H1 (cell line): Measurements from ENCODE around the gene LEFTY1. TPM values are rescaled to one million over a fixed set of nuclear protein-coding genes. Genes with fewer than 3 reads are reported as not detected.

ENCODE experiments used
- CTCF ChIA-PET: fragments of 300-600 bp; sonication (Branson Sonifier 250); formaldehyde crosslinking; loops from one replicate; lab custom pipeline; 2021; ENCODE audit not compliant: partially characterized antibody; lab: Charles Lee
- POLR2A ChIA-PET: fragments of 300-600 bp; sonication (Branson Sonifier 250); formaldehyde crosslinking; loops from one replicate; lab custom pipeline; 2021; ENCODE audit warnings: inconsistent platforms; ENCODE audit not compliant: partially characterized antibody; lab: Charles Lee
- DNase-seq, 2 experiments: peaks; one replicate each; pipeline versions ENCODE4 v3.0.0 to v3.0.0-alpha.2; 2010 to 2022; ENCODE audit warnings: low spot score in 2 of 2, low read depth in 1 of 2, mixed read lengths in 1 of 2
- FAIRE-seq: peaks from 2 replicates; lab custom pipeline; 2011; peaks lifted over from hg19 to GRCh38; lab: Jason Lieb, UNC
- H2AFZ ChIP-seq: 2 replicates; pipeline ENCODE4 v1.8.1; 2012; ENCODE audit warnings: low read length, inconsistent platforms
- H2AK5ac ChIP-seq: 2 replicates; pipeline ENCODE4 v1.6.1; 2013; ENCODE audit warnings: low read depth, low read length
- H2BK120ac ChIP-seq: replicated peaks from 2 replicates; pipeline ENCODE3; 2013; ENCODE audit warnings: low read depth, low read length, inconsistent platforms
- H2BK12ac ChIP-seq: 2 replicates; pipeline ENCODE4 v1.6.1; 2013; ENCODE audit warnings: low read depth, low read length
- H2BK15ac ChIP-seq: 2 replicates; pipeline ENCODE4 v1.6.1; 2013; ENCODE audit warnings: low read length
- H2BK20ac ChIP-seq: 2 replicates; pipeline ENCODE4 v1.6.1; 2013; ENCODE audit warnings: low read length
- H2BK5ac ChIP-seq: 2 replicates; pipeline ENCODE4 v1.6.1; 2013; ENCODE audit warnings: low read depth, low read length
- H3K14ac ChIP-seq: 2 replicates; pipeline ENCODE4 v1.6.1; 2013; ENCODE audit warnings: inconsistent platforms; ENCODE audit not compliant: insufficient read length
- H3K18ac ChIP-seq: 2 replicates; pipeline ENCODE4 v1.6.1; 2013; ENCODE audit warnings: low read length; ENCODE audit errors: extremely low read depth
- H3K23ac ChIP-seq: 2 replicates; pipeline ENCODE4 v1.6.1; 2013; ENCODE audit warnings: inconsistent platforms; ENCODE audit not compliant: insufficient read length
- H3K23me2 ChIP-seq: 2 replicates; pipeline ENCODE4 v1.6.1; 2013; ENCODE audit warnings: low read depth, low read length
- H3K27ac ChIP-seq: 2 replicates; pipeline ENCODE4 v1.6.1; 2011; ENCODE audit warnings: low read depth, low read length, inconsistent platforms
- H3K27me3 ChIP-seq, 4 experiments: replicated peaks in 1 of 4; 1 replicate in 1 of 4; 2 replicates in 3 of 4; pipeline versions ENCODE4 v1.6.1 to v1.8.1; 2011 to 2013; ENCODE audit warnings: low read length in 3 of 4, mild to moderate bottlenecking in 3 of 4, inconsistent platforms in 2 of 4, mixed read lengths in 2 of 4, moderate library complexity in 1 of 4; ENCODE audit not compliant: control insufficient read depth in 3 of 4, insufficient read depth in 3 of 4; ENCODE audit errors: extremely low read depth in 1 of 4
- H3K36me3 ChIP-seq, 4 experiments: 2 replicates each; pipeline versions ENCODE4 v1.6.1 to v1.8.1; 2011 to 2013; ENCODE audit warnings: mild to moderate bottlenecking in 4 of 4, low read length in 3 of 4, moderate library complexity in 2 of 4, control low read depth in 1 of 4, inconsistent platforms in 1 of 4; ENCODE audit not compliant: insufficient read depth in 4 of 4, control insufficient read depth in 2 of 4
- H3K4ac ChIP-seq: replicated peaks from 2 replicates; pipeline ENCODE3; 2013; ENCODE audit warnings: low read length, low read depth, mixed read lengths, inconsistent platforms; ENCODE audit not compliant: insufficient read length
- H3K4me1 ChIP-seq, 4 experiments: replicated peaks in 1 of 4; 1 replicate in 1 of 4; 2 replicates in 3 of 4; pipeline versions ENCODE4 v1.6.1 to v1.8.1; 2011 to 2013; ENCODE audit warnings: low read length in 3 of 4, inconsistent platforms in 2 of 4, mixed read lengths in 1 of 4; ENCODE audit not compliant: insufficient read depth in 4 of 4, control insufficient read depth in 3 of 4
- H3K4me2 ChIP-seq, 2 experiments: 2 replicates each; pipeline versions ENCODE4 v1.6.1 to v1.8.1; 2011 to 2013; ENCODE audit warnings: low read depth in 2 of 2, low read length in 2 of 2, control low read depth in 1 of 2, inconsistent platforms in 1 of 2, mild to moderate bottlenecking in 1 of 2; ENCODE audit not compliant: insufficient read depth in 1 of 2
- H3K4me3 ChIP-seq, 4 experiments: fragments of 200-600, 300-600 bp in 1 of 4; sonication (generic), shearing (Covaris generic), sonication (Bioruptor Twin) in 1 of 4; 2 replicates each; pipeline versions ENCODE4 v1.5.1 to v1.8.1; 2011 to 2016; ENCODE audit warnings: low read length in 4 of 4, low read depth in 3 of 4, control low read depth in 2 of 4, inconsistent platforms in 2 of 4, mild to moderate bottlenecking in 2 of 4, mixed read lengths in 1 of 4, moderate library complexity in 1 of 4; ENCODE audit not compliant: insufficient read depth in 2 of 4; ENCODE audit errors: extremely low read depth in 1 of 4
- H3K56ac ChIP-seq: replicated peaks from 2 replicates; pipeline ENCODE3; 2013; ENCODE audit warnings: low read depth, mild to moderate bottlenecking, mixed read lengths, low read length, inconsistent platforms; ENCODE audit not compliant: insufficient read length
- H3K79me1 ChIP-seq: 2 replicates; pipeline ENCODE4 v1.6.1; 2013; ENCODE audit warnings: low read depth, low read length, control low read depth
- H3K79me2 ChIP-seq, 2 experiments: 2 replicates each; pipeline versions ENCODE4 v1.6.1 to v1.8.1; 2012 to 2013; ENCODE audit warnings: low read length in 2 of 2, mild to moderate bottlenecking in 2 of 2, inconsistent platforms in 1 of 2; ENCODE audit not compliant: insufficient read depth in 2 of 2, control insufficient read depth in 1 of 2
- H3K9ac ChIP-seq, 4 experiments: replicated peaks in 1 of 4; 1 replicate in 1 of 4; 2 replicates in 3 of 4; pipeline versions ENCODE4 v1.6.1 to v1.8.1; 2011 to 2013; ENCODE audit warnings: low read depth in 3 of 4, low read length in 3 of 4, control low read depth in 2 of 4, mild to moderate bottlenecking in 2 of 4, moderate library complexity in 2 of 4, inconsistent platforms in 1 of 4; ENCODE audit errors: extremely low read depth in 1 of 4
- H3K9me3 ChIP-seq, 2 experiments: 2 replicates each; pipeline versions ENCODE4 v1.6.1 to v1.8.1; 2012 to 2013; ENCODE audit warnings: mild to moderate bottlenecking in 2 of 2, moderate library complexity in 2 of 2, control low read depth in 1 of 2, inconsistent platforms in 1 of 2, low read depth in 1 of 2, low read length in 1 of 2, mixed read lengths in 1 of 2; ENCODE audit not compliant: insufficient read depth in 2 of 2
- H4K20me1 ChIP-seq, 2 experiments: replicated peaks in 1 of 2; 2 replicates each; pipeline versions ENCODE3 to v1.8.1; 2011 to 2013; ENCODE audit warnings: inconsistent platforms in 2 of 2, low read length in 2 of 2, mild to moderate bottlenecking in 1 of 2; ENCODE audit not compliant: insufficient read depth in 2 of 2, control insufficient read depth in 1 of 2
- H4K5ac ChIP-seq: 2 replicates; pipeline ENCODE4 v1.6.1; 2013; ENCODE audit warnings: low read length, low read depth, mixed read lengths, inconsistent platforms; ENCODE audit not compliant: insufficient read length
- H4K8ac ChIP-seq: 2 replicates; pipeline ENCODE4 v1.8.0; 2013; ENCODE audit warnings: mild to moderate bottlenecking, moderate library complexity, low read length, inconsistent platforms; ENCODE audit not compliant: insufficient read depth; ENCODE audit errors: extremely low read depth
- H4K91ac ChIP-seq: replicated peaks from 2 replicates; pipeline ENCODE3; 2013; ENCODE audit warnings: low read length, mixed read lengths, inconsistent platforms; ENCODE audit not compliant: insufficient read length
- BCL11A ChIP-seq, 2 experiments: IDR thresholded peaks; one replicate each; pipeline ENCODE4 v1.6.1; 2011; ENCODE audit warnings: low read depth in 2 of 2, low read length in 2 of 2, mild to moderate bottlenecking in 2 of 2
- E2F6 ChIP-seq: IDR thresholded peaks from 2 replicates; pipeline ENCODE4 v1.6.1; 2012; ENCODE audit warnings: inconsistent platforms
- EGR1 ChIP-seq: IDR thresholded peaks from 2 replicates; pipeline ENCODE4 v1.6.1; 2011; ENCODE audit warnings: low read depth, low read length, borderline replicate concordance
- FOSL1 ChIP-seq: IDR thresholded peaks from 2 replicates; pipeline ENCODE4 v1.6.1; 2011; ENCODE audit warnings: mild to moderate bottlenecking, low read depth, low read length, moderate library complexity; ENCODE audit not compliant: insufficient read depth
- GTF2F1 ChIP-seq: IDR thresholded peaks from 2 replicates; pipeline ENCODE4 v1.6.1; 2012; ENCODE audit warnings: low read depth, low read length, improper control_type of control experiment, borderline replicate concordance
- KDM5A ChIP-seq: fragments of 200-600 bp; IDR thresholded peaks from 2 replicates; pipeline ENCODE4 v1.7.1; 2012; ENCODE audit warnings: mild to moderate bottlenecking, low read length, inconsistent platforms, mixed read lengths
- NANOG ChIP-seq: IDR thresholded peaks from 2 replicates; pipeline ENCODE4 v1.6.1; 2011; ENCODE audit warnings: low read length, low read depth, mild to moderate bottlenecking, inconsistent platforms; ENCODE audit not compliant: insufficient read depth, poor library complexity, severe bottlenecking
- POLR2A ChIP-seq, 2 experiments: IDR thresholded peaks; 1 replicate in 1 of 2; 2 replicates in 1 of 2; pipeline ENCODE4 v1.6.1; 2011; ENCODE audit warnings: low read depth in 2 of 2, low read length in 2 of 2, mild to moderate bottlenecking in 2 of 2; ENCODE audit errors: control extremely low read depth in 1 of 2
- SP2 ChIP-seq: IDR thresholded peaks from 2 replicates; pipeline ENCODE4 v1.6.1; 2012; ENCODE audit warnings: mild to moderate bottlenecking, low read length, inconsistent platforms
- WGBS, 2 experiments: shearing (Covaris generic) in 1 of 2; methylation state at CpG; one replicate each; pipeline versions ENCODE4 v1.1.6 to v1.1.7; 2013 to 2015; ENCODE audit warnings: low lambda C conversion rate in 2 of 2, mixed read lengths in 2 of 2, inconsistent platforms in 1 of 2, low coverage in 1 of 2, missing lambda C conversion rate in 1 of 2; ENCODE audit not compliant: insufficient replicate concordance in 2 of 2, insufficient coverage in 1 of 2, insufficient read length in 1 of 2; ENCODE audit errors: extremely low coverage in 1 of 2, missing lambda C conversion rate in 1 of 2; 5-methylcytosine and 5-hydroxymethylcytosine counted together
- polyA plus RNA-seq, 7 experiments: library from polyadenylated mRNA; depleted of rRNA in 3 of 7; stranded (reverse) in 5 of 7; unstranded in 2 of 7; fragments of >200 nt in 5 of 7; fragments of 200-250 nt in 2 of 7; gene quantifications; 1 replicate in 5 of 7; 2 replicates in 1 of 7; 4 replicates in 1 of 7; pipeline versions ENCODE4 v1.2.1 to v1.2.3, GENCODE V29; 2011 to 2013; ENCODE audit warnings: missing spikeins in 2 of 7, mixed read lengths in 2 of 7
- total RNA-seq: library from RNA; stranded (reverse); fragmentation: NEBNext Ultra II Directional; extraction: Animal tissue kit (Norgen Biotek cat#: 25700); gene quantifications from 2 replicates; pipeline ENCODE4 v1.2.1, GENCODE V29; 2021

LEFTY1 gene
- total and polyA plus RNA-seq, 2 of the 8 experiments (the other 6 are each of a cell fraction or from before 2014, with no cell fraction given) = 4.5 to 11.7 TPM

GRCh38 chr1:225933072-225933471 lies 44.1 kb upstream of the LEFTY1 start:
- H2AFZ ChIP-seq = no peak overlapping the region
- ChIA-PET CTCF (interaction anchor here (0.6 to 2.7 kb wide), 4 partner anchors 13 to 30 kb away, joined by 3 to 14 read pairs (median 5); no protein-coding TSS in a partner anchor), POLR2A (interaction anchor here (0.9 to 1.2 kb wide), 2 partner anchors 50 to 66 kb away, joined by 4 read pairs; partner anchors contain the start of genes SDE2 and TMEM63A)
- no peak overlapping the region for H2BK20ac ChIP-seq
- no peak overlapping the region for H3K14ac ChIP-seq
- H3K23ac ChIP-seq = no peak overlapping the region
- H2BK12ac ChIP-seq = no peak overlapping the region
- TF ChIP-seq E2F6 = no peak
- TF ChIP-seq SP2 = no peak
- no peak for TF ChIP-seq KDM5A
- no peak for TF ChIP-seq BCL11A (IDR thresholded peaks at IDR 0.05; ENCODE audit: low read depth in 2 of 2, low read length in 2 of 2)
- no peak for TF ChIP-seq GTF2F1
- TF ChIP-seq NANOG = no peak
- no peak for TF ChIP-seq FOSL1
- TF ChIP-seq EGR1 = no peak
- TF ChIP-seq POLR2A (IDR thresholded peaks at IDR 0.05; ENCODE audit: control extremely low read depth in 1 of 2, low read depth in 2 of 2, low read length in 2 of 2) = no peak
- H3K23me2 ChIP-seq = no peaks in the 10 kb centered on the region
- WGBS, 2 experiments = 88% methylated on average over 2 of the region's 2 CpGs; no CpG with 5 or more reads in 1 of the 2 experiments
- H3K18ac ChIP-seq = no peak overlapping the region
- no peaks in the 10 kb centered on the region for H4K20me1 ChIP-seq
- no peak overlapping the region for H4K5ac ChIP-seq
- no peaks in the 10 kb centered on the region for H3K36me3 ChIP-seq
- no peak overlapping the region for H4K8ac ChIP-seq
- no peak overlapping the region for H3K4me3 ChIP-seq
- no peak overlapping the region for H2BK120ac ChIP-seq
- no peaks in the 10 kb centered on the region for H3K79me2 ChIP-seq
- no peaks in the 10 kb centered on the region for H3K4me1 ChIP-seq
- H3K79me1 ChIP-seq = no peaks in the 10 kb centered on the region
- no peak overlapping the region for H3K4me2 ChIP-seq
- no peak overlapping the region for H4K91ac ChIP-seq
- FAIRE-seq (no peak), DNase-seq (no peak)
- H3K27me3 ChIP-seq = no peaks in the 10 kb centered on the region
- no peak overlapping the region for H3K27ac ChIP-seq
- no peak overlapping the region for H2BK15ac ChIP-seq
- H3K9ac ChIP-seq = no peak overlapping the region
- H2AK5ac ChIP-seq = no peak overlapping the region
- no peaks in the 10 kb centered on the region for H3K9me3 ChIP-seq
- H2BK5ac ChIP-seq = no peak overlapping the region
- H3K56ac ChIP-seq = no peak overlapping the region
- H3K4ac ChIP-seq = no peak overlapping the region
